SK-N-SH (cell line): ENCODE measurements around the gene TRPV5. TPM values are rescaled to one million over a fixed set of nuclear protein-coding genes. Genes with fewer than 3 reads are reported as not detected.

ENCODE experiments used
- CTCF ChIA-PET: fragments of 300-600, 350-600 bp; formaldehyde crosslinking; extraction: SDS; loops from one replicate; lab custom pipeline; 2021; lab: Yijun Ruan, JAX
- POLR2A ChIA-PET: fragments of 350-600 bp; sonication (Branson Sonifier 250); formaldehyde crosslinking; extraction: SDS; loops from one replicate; lab custom pipeline; 2020; ENCODE audit warnings: antibody characterized with exemption, inconsistent platforms; lab: Yijun Ruan, JAX
- DNase-seq: peaks from one replicate; pipeline ENCODE4 v3.0.0; 2012
- H2AFZ ChIP-seq: fragments of 200-600 bp; sonication (generic); 2 replicates; pipeline ENCODE4 v1.8.1; 2016; ENCODE audit warnings: antibody characterized with exemption, mild to moderate bottlenecking, low read depth
- H3F3A ChIP-seq: fragments of 200-600 bp; sonication (generic); replicated peaks from 2 replicates; pipeline ENCODE3; 2016; ENCODE audit warnings: antibody characterized with exemption, mild to moderate bottlenecking; ENCODE audit not compliant: insufficient read depth
- H3K27ac ChIP-seq, 2 experiments: fragments of 200-500 bp in 1 of 2; fragments of 200-600 bp in 1 of 2; sonication (Bioruptor generic) in 1 of 2; sonication (generic), shearing (Covaris generic) in 1 of 2; 2 replicates each; pipeline versions ENCODE4 v1.5.1 to v1.6.1; 2014 to 2016; ENCODE audit warnings: low read depth in 2 of 2, inconsistent platforms in 1 of 2, low read length in 1 of 2, mild to moderate bottlenecking in 1 of 2, mixed read lengths in 1 of 2
- H3K27me3 ChIP-seq: fragments of 200-600 bp; sonication (generic), shearing (Covaris generic); 2 replicates; pipeline ENCODE4 v1.6.1; 2016; ENCODE audit warnings: mixed run types; ENCODE audit not compliant: insufficient read depth
- H3K36me3 ChIP-seq, 2 experiments: fragments of 200-500 bp in 1 of 2; fragments of 200-600 bp in 1 of 2; sonication (Bioruptor generic) in 1 of 2; sonication (generic) in 1 of 2; replicated peaks in 1 of 2; 2 replicates each; pipeline versions ENCODE3 to v1.5.1; 2014 to 2016; ENCODE audit warnings: low read length in 1 of 2, mild to moderate bottlenecking in 1 of 2; ENCODE audit not compliant: insufficient read depth in 2 of 2, control insufficient read depth in 1 of 2
- H3K4me1 ChIP-seq, 2 experiments: fragments of 200-500 bp in 1 of 2; fragments of 200-600 bp in 1 of 2; sonication (Bioruptor generic) in 1 of 2; sonication (generic), shearing (Covaris generic) in 1 of 2; 2 replicates each; pipeline versions ENCODE4 v1.5.1 to v1.6.1; 2014 to 2016; ENCODE audit warnings: low read depth in 1 of 2, low read length in 1 of 2, mixed run types in 1 of 2; ENCODE audit not compliant: insufficient read depth in 2 of 2, control insufficient read depth in 1 of 2
- H3K4me2 ChIP-seq: fragments of 200-600 bp; sonication (generic), shearing (Covaris generic); 2 replicates; pipeline ENCODE4 v1.6.1; 2017; ENCODE audit warnings: mixed run types
- H3K4me3 ChIP-seq, 2 experiments: fragments of 200-500 bp in 1 of 2; fragments of 200-600 bp in 1 of 2; sonication (Bioruptor generic) in 1 of 2; sonication (generic), shearing (Covaris generic) in 1 of 2; 2 replicates each; pipeline versions ENCODE4 v1.5.1 to v1.8.1; 2014 to 2016; ENCODE audit warnings: low read depth in 2 of 2, inconsistent platforms in 1 of 2, low read length in 1 of 2, mild to moderate bottlenecking in 1 of 2, mixed read lengths in 1 of 2, moderate library complexity in 1 of 2
- H3K79me2 ChIP-seq: fragments of 200-600 bp; sonication (generic); 2 replicates; pipeline ENCODE4 v1.8.1; 2017; ENCODE audit warnings: mild to moderate bottlenecking; ENCODE audit not compliant: insufficient read depth
- H3K9ac ChIP-seq: fragments of 200-600 bp; sonication (generic); 2 replicates; pipeline ENCODE4 v1.6.1; 2017; ENCODE audit warnings: mixed run types
- H3K9me2 ChIP-seq: fragments of 200-600 bp; sonication (generic); 2 replicates; pipeline ENCODE4 v1.6.1; 2017; ENCODE audit warnings: mixed run types
- H3K9me3 ChIP-seq: fragments of 200-600 bp; sonication (generic); 2 replicates; pipeline ENCODE4 v1.6.1; 2017; ENCODE audit warnings: mixed run types, mild to moderate bottlenecking, moderate library complexity
- H4K20me1 ChIP-seq: fragments of 200-600 bp; sonication (generic); 2 replicates; pipeline ENCODE4 v1.6.1; 2017; ENCODE audit warnings: mild to moderate bottlenecking, mixed run types; ENCODE audit not compliant: insufficient read depth
- EZH2phosphoT487 ChIP-seq: fragments of 200-600 bp; sonication (generic); IDR thresholded peaks from 2 replicates; pipeline ENCODE4 v1.6.1; 2017; ENCODE audit warnings: low read depth, mixed run types, mild to moderate bottlenecking, antibody characterized with exemption, moderate library complexity, borderline replicate concordance
- FOSL2 ChIP-seq: IDR thresholded peaks from 2 replicates; pipeline ENCODE4 v1.4.0; 2012; ENCODE audit warnings: low read depth, mild to moderate bottlenecking, moderate library complexity, borderline replicate concordance
- GABPA ChIP-seq: IDR thresholded peaks from 2 replicates; pipeline ENCODE4 v1.4.0; 2012; ENCODE audit warnings: low read depth, mild to moderate bottlenecking
- GATA2 ChIP-seq: sonication (generic); formaldehyde crosslinking; IDR thresholded peaks from 2 replicates; pipeline ENCODE4 v1.5.0; 2020; ENCODE audit warnings: mild to moderate bottlenecking, missing genetic modification reagents
- JUND ChIP-seq: IDR thresholded peaks from 2 replicates; pipeline ENCODE4 v1.4.0; 2012
- MEF2A ChIP-seq: IDR thresholded peaks from 2 replicates; pipeline ENCODE4 v1.4.0; 2012; ENCODE audit warnings: low read depth, borderline replicate concordance
- MXI1 ChIP-seq: IDR thresholded peaks from 2 replicates; pipeline ENCODE4 v1.6.1; 2012; ENCODE audit warnings: mild to moderate bottlenecking, low read depth, low read length, improper control_type of control experiment
- PBX3 ChIP-seq: IDR thresholded peaks from 2 replicates; pipeline ENCODE4; 2012
- RCOR1 ChIP-seq: fragments of 150-350 bp; IDR thresholded peaks from 2 replicates; pipeline ENCODE4 v1.6.1; 2017; ENCODE audit warnings: antibody characterized with exemption, low read length
- RFX5 ChIP-seq: IDR thresholded peaks from 2 replicates; pipeline ENCODE4 v1.6.1; 2012; ENCODE audit warnings: mild to moderate bottlenecking, improper control_type of control experiment, low read length
- RXRA ChIP-seq: IDR thresholded peaks from 2 replicates; pipeline ENCODE4 v1.4.0; 2012; ENCODE audit warnings: low read depth, mild to moderate bottlenecking, borderline replicate concordance
- SIN3A ChIP-seq: IDR thresholded peaks from 2 replicates; pipeline ENCODE4 v1.6.1; 2012; ENCODE audit warnings: low read depth, mild to moderate bottlenecking, low read length, moderate library complexity, borderline replicate concordance
- USF1 ChIP-seq: IDR thresholded peaks from 2 replicates; pipeline ENCODE4 v1.4.0; 2012; ENCODE audit warnings: low read depth, borderline replicate concordance
- USF2 ChIP-seq: fragments of 150-350 bp; IDR thresholded peaks from 2 replicates; pipeline ENCODE4 v1.6.1; 2017; ENCODE audit warnings: antibody characterized with exemption, low read length, low read depth, borderline replicate concordance
- YY1 ChIP-seq: IDR thresholded peaks from 2 replicates; pipeline ENCODE4 v1.4.0; 2012; ENCODE audit warnings: low read depth, mild to moderate bottlenecking
- WGBS: methylation state at CpG from one replicate; pipeline ENCODE4 v1.1.6; 2017; ENCODE audit warnings: low lambda C conversion rate; 5-methylcytosine and 5-hydroxymethylcytosine counted together
- polyA plus RNA-seq, 3 experiments: library from polyadenylated mRNA; depleted of rRNA; stranded (reverse); fragments of >200 nt; gene quantifications; 2 replicates each; pipeline ENCODE4 v1.2.3, GENCODE V29; 2012
- TF ChIP-seq, protein P1 (sequence below): fragments of 200-600 bp; sonication (generic); IDR thresholded peaks from 2 replicates; pipeline ENCODE4 v1.6.1; 2017; ENCODE audit warnings: antibody characterized with exemption, mild to moderate bottlenecking, moderate library complexity

Gene TRPV5
- polyA plus RNA-seq, 1 of the 3 experiments (the other 2 are of a cell fraction): not detected

- no peaks in the 10 kb centered on the region for H3F3A ChIP-seq
- H3K36me3 ChIP-seq: no peaks in the 10 kb centered on the region
Measured at GRCh38 chr7:142910031-142910433, 23.5 kb downstream of the TRPV5 start.

GRCh38 chr7:142908921-142909890 lies 24.3 kb downstream of the TRPV5 start:
- Histone ChIP-seq H3K79me2 (no peaks in the 10 kb centered on the region), H3K27ac (no peak overlapping the region), H3K9me2 (no peaks in the 10 kb centered on the region), H4K20me1 (no peaks in the 10 kb centered on the region), H3K4me1 (no peaks in the 10 kb centered on the region), H3K4me2 (no peak overlapping the region), H3K4me3 (no peak overlapping the region), H3K27me3 (peaks cover 6% of the 10 kb centered on the region; the same call in 1 of the 2 replicates), H3K9ac (no peak overlapping the region), H3K9me3 (peaks cover 17% of the 10 kb centered on the region), H2AFZ (no peak overlapping the region), H3K36me3 (no peaks in the 10 kb centered on the region), H3F3A (no peaks in the 10 kb centered on the region)
- TF ChIP-seq, protein P1, sequence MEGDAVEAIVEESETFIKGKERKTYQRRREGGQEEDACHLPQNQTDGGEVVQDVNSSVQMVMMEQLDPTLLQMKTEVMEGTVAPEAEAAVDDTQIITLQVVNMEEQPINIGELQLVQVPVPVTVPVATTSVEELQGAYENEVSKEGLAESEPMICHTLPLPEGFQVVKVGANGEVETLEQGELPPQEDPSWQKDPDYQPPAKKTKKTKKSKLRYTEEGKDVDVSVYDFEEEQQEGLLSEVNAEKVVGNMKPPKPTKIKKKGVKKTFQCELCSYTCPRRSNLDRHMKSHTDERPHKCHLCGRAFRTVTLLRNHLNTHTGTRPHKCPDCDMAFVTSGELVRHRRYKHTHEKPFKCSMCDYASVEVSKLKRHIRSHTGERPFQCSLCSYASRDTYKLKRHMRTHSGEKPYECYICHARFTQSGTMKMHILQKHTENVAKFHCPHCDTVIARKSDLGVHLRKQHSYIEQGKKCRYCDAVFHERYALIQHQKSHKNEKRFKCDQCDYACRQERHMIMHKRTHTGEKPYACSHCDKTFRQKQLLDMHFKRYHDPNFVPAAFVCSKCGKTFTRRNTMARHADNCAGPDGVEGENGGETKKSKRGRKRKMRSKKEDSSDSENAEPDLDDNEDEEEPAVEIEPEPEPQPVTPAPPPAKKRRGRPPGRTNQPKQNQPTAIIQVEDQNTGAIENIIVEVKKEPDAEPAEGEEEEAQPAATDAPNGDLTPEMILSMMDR: peak; percentile 43
- no peak for TF ChIP-seq GATA2 (CRISPR knock-in tag)
- 29% methylated on average over 21 of the region's 21 CpGs for WGBS
- CTCF ChIA-PET: interaction anchor here (0.6 to 1.8 kb wide), 8 partner anchors 13 to 306 kb away, joined by 3 to 6 read pairs (median 4); no protein-coding TSS in a partner anchor
- POLR2A ChIA-PET: no interaction called here
- DNase-seq: peak; percentile 47

More at GRCh38 chr7:142910031-142910433, 23.5 kb downstream of the TRPV5 start:
- Histone ChIP-seq H3K9ac (no peak overlapping the region), H3K27me3 (peaks cover 6% of the 10 kb centered on the region; the same call in 1 of the 2 replicates), H3K4me2 (no peak overlapping the region), H3K79me2 (no peaks in the 10 kb centered on the region), H3K27ac (no peak overlapping the region), H3K9me2 (no peaks in the 10 kb centered on the region), H3K4me3 (no peak overlapping the region), H3K4me1 (no peaks in the 10 kb centered on the region), H2AFZ (no peak overlapping the region), H3K9me3 (peaks cover 10% of the 10 kb centered on the region; the same call in 1 of the 2 replicates), H4K20me1 (no peaks in the 10 kb centered on the region)
- 3% methylated on average over 2 of the region's 2 CpGs for WGBS
- POLR2A ChIA-PET: no interaction called here
- DNase-seq: no peak
- TF ChIP-seq GABPA: no peak
- CTCF ChIA-PET: interaction anchor here (0.6 to 1.8 kb wide), 7 partner anchors 13 to 305 kb away, joined by 3 to 6 read pairs (median 4); no protein-coding TSS in a partner anchor

GRCh38 chr7:142908290-142908689 lies 25.3 kb downstream of the TRPV5 start:
- Histone ChIP-seq H3K36me3 (no peaks in the 10 kb centered on the region), H2AFZ (no peak overlapping the region), H3K9ac (no peak overlapping the region), H3K4me2 (no peak overlapping the region), H3K9me2 (no peaks in the 10 kb centered on the region), H3K9me3 (peaks cover 18% of the 10 kb centered on the region), H3K4me3 (no peak overlapping the region), H3K4me1 (no peaks in the 10 kb centered on the region), H4K20me1 (no peaks in the 10 kb centered on the region), H3K27ac (no peak overlapping the region), H3F3A (no peaks in the 10 kb centered on the region), H3K27me3 (peaks cover 6% of the 10 kb centered on the region; the same call in 1 of the 2 replicates), H3K79me2 (no peaks in the 10 kb centered on the region)
- WGBS: 10% methylated on average over 11 of the region's 11 CpGs
- ChIA-PET POLR2A (no interaction called here), CTCF (no interaction called here)
- DNase-seq: no peak
- TF ChIP-seq SIN3A (no peak), PBX3 (no peak), JUND (no peak), USF1 (no peak), USF2 (no peak), RCOR1 (no peak), RXRA (no peak), MXI1 (no peak), YY1 (no peak), EZH2phosphoT487 (no peak), RFX5 (no peak), FOSL2 (no peak), MEF2A (no peak)
